Vagina (tissue), 2 donors: ENCODE data around the gene PALM2AKAP2. TPM values are rescaled to one million over a fixed set of nuclear protein-coding genes. Genes with fewer than 3 reads are reported as not detected.
"Not testable (repeated sequence)": the region's sequence is repeated elsewhere in the genome, so short reads cannot be mapped to it uniquely, and the experiment has no call there.

Source experiments
- DNase-seq, 2 donors: peaks; one replicate each; pipeline ENCODE4 v3.0.0-alpha.2; 2017; ENCODE audit errors: extremely low spot score in 2 of 2
- H3K27ac ChIP-seq: fragments of 200-600 bp; sonication (generic); one replicate; pipeline ENCODE4 v1.5.1; 2019
- H3K27me3 ChIP-seq: fragments of 200-600 bp; sonication (generic); one replicate; pipeline ENCODE4 v1.5.1; 2019
- H3K36me3 ChIP-seq, 2 donors: fragments of 200-600 bp; sonication (generic); one replicate each; pipeline ENCODE4 v1.5.1; 2017 to 2019
- H3K4me1 ChIP-seq: fragments of 200-600 bp; sonication (generic); one replicate; pipeline ENCODE4 v1.5.1; 2019
- H3K4me3 ChIP-seq, 2 donors: fragments of 200-600 bp; sonication (generic); 1 replicate in 1 of 2; 2 replicates in 1 of 2; pipeline ENCODE4 v1.5.1; 2016 to 2019
- H3K9me3 ChIP-seq: fragments of 200-600 bp; sonication (generic); one replicate; pipeline ENCODE4 v1.5.1; 2019
- CTCF ChIP-seq, 3 experiments: fragments of 450-650 bp in 2 of 3; fragments of 200-600 bp in 1 of 3; sonication (generic) in 1 of 3; IDR thresholded peaks; one replicate each; pipeline ENCODE4 v1.5.1; 2017 to 2019; ENCODE audit warnings: antibody characterized with exemption in 3 of 3, mild to moderate bottlenecking in 2 of 3, moderate library complexity in 2 of 3
- POLR2A ChIP-seq, 2 donors: fragments of 450-650 bp; IDR thresholded peaks; one replicate each; pipeline ENCODE4 v1.6.1; 2017; ENCODE audit warnings: antibody characterized with exemption in 2 of 2, mild to moderate bottlenecking in 2 of 2, moderate library complexity in 2 of 2
- POLR2AphosphoS5 ChIP-seq, 2 donors: sonication (generic); formaldehyde crosslinking; IDR thresholded peaks; one replicate each; pipeline ENCODE4 v1.9.0; 2017; ENCODE audit warnings: antibody characterized with exemption in 2 of 2, mild to moderate bottlenecking in 2 of 2, low read depth in 1 of 2; ENCODE audit not compliant: insufficient read depth in 1 of 2
- intact Hi-C: fragments of 100-400 bp; cut with DNase I; formaldehyde crosslinking; loops from one replicate; pipeline ENCODE4 v1.15.1; 2023
- total RNA-seq: library from RNA; depleted of rRNA; stranded (reverse); fragments of >200 nt; gene quantifications from one replicate; pipeline ENCODE4 v1.2.3, GENCODE V29; 2016

PALM2AKAP2 gene
- total RNA-seq, 1 donor from 2014 or later: 7.9 TPM

DNA sequence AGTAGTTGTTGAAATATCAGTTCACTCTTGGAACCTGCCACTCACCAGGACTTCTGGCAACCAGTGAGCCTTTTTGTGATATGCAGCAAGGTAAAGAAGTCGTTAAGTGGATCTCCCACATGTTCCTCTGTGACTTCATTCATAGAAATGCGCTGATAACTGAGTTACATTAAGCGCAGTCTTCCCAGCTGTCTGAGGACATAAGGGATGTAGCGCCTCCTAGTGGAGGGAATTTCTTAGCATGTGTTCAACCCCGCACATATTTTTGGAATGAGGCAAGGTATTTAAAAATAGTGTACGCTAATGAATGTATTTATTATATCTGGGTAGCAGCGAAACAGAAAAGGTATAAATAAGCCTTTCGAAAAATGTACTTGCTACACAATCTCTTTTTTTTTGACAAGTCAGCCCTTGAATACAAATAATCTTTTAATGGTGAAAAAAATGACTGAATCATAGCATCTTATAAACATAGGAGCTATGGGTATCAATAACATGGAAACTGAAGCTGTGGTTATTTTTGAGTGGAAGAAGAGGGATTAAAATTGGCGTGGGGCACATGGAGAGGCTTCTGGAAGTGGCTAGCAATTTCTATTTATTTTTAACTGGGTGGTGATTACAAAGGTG, 38.0 kb downstream of the PALM2AKAP2 start:
- DNase-seq: no peak
- no peak overlapping the region for H3K27ac ChIP-seq
- H3K9me3 ChIP-seq: no peaks in the 10 kb centered on the region
- H3K4me3 ChIP-seq: no peak overlapping the region
- TF ChIP-seq POLR2A (IDR thresholded peaks at IDR 0.05) (no peak), CTCF (IDR thresholded peaks at IDR 0.05) (peak; percentile 8 to 87 (median 70)), POLR2AphosphoS5 (IDR thresholded peaks at IDR 0.05; ENCODE audit: insufficient read depth in 1 of 2, low read depth in 1 of 2) (peak in 1 of 2 donors; percentile 83)
- intact Hi-C loops: loop anchor here (2.0 to 10.0 kb wide), 2 partner anchors 25 to 243 kb away; no protein-coding TSS in a partner anchor
- peaks cover 16% of the 10 kb centered on the region for H3K4me1 ChIP-seq
- H3K27me3 ChIP-seq: no peaks in the 10 kb centered on the region
- no peaks in the 10 kb centered on the region for H3K36me3 ChIP-seq

DNA sequence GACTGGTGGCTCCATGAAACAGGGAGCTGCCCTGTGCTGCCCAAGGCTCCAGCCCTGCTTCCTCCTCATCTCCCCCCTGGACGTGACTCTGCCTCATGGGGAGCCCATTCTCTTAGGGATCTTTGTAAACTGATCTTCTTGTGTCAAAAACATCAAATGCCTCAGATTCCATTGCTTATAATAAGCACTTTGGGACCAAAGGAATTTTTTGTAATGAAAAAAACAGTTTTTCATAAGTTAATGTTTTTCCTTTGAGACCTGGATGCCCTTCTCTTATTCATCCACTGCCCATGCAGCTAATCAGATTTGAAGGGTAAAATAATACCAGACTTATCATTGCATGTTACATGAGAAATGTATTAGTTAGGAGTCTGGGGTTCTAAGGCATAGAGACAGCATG, 41.7 kb downstream of the PALM2AKAP2 start:
- H3K27ac ChIP-seq: no peak overlapping the region
- TF ChIP-seq CTCF (IDR thresholded peaks at IDR 0.05) (no peak), POLR2A (IDR thresholded peaks at IDR 0.05) (no peak), POLR2AphosphoS5 (IDR thresholded peaks at IDR 0.05; ENCODE audit: insufficient read depth in 1 of 2, low read depth in 1 of 2) (no peak)
- intact Hi-C loops: no loop called here
- H3K4me3 ChIP-seq: no peak overlapping the region
- no peaks in the 10 kb centered on the region for H3K36me3 ChIP-seq
- H3K9me3 ChIP-seq: no peaks in the 10 kb centered on the region
- no peaks in the 10 kb centered on the region for H3K27me3 ChIP-seq
- H3K4me1 ChIP-seq: peaks cover 14% of the 10 kb centered on the region
- DNase-seq: no peak

GRCh38 chr9:109825383-109825782, 45.4 kb downstream of the PALM2AKAP2 start:
- H3K9me3 ChIP-seq, H3K36me3 ChIP-seq, intact Hi-C loops, H3K4me3 ChIP-seq, H3K27me3 ChIP-seq, H3K4me1 ChIP-seq, H3K27ac ChIP-seq, DNase-seq: not testable (repeated sequence)

- Histone ChIP-seq H3K4me1 (no peaks in the 10 kb centered on the region), H3K9me3 (no peaks in the 10 kb centered on the region), H3K27ac (no peak overlapping the region), H3K36me3 (no peaks in the 10 kb centered on the region), H3K4me3 (no peak overlapping the region), H3K27me3 (no peaks in the 10 kb centered on the region)
- TF ChIP-seq CTCF (IDR thresholded peaks at IDR 0.05) (no peak), POLR2AphosphoS5 (IDR thresholded peaks at IDR 0.05; ENCODE audit: insufficient read depth in 1 of 2, low read depth in 1 of 2) (no peak), POLR2A (IDR thresholded peaks at IDR 0.05) (no peak)
- intact Hi-C loops: no loop called here
- DNase-seq: no peak
Observed at GRCh38 chr9:109826559-109826958, 46.6 kb downstream of the PALM2AKAP2 start.

GRCh38 chr9:109828254-109828653, 48.3 kb downstream of the PALM2AKAP2 start:
- Histone ChIP-seq H3K4me1 (no peaks in the 10 kb centered on the region), H3K27ac (no peak overlapping the region), H3K9me3 (no peaks in the 10 kb centered on the region), H3K4me3 (no peak overlapping the region), H3K36me3 (no peaks in the 10 kb centered on the region), H3K27me3 (no peaks in the 10 kb centered on the region)
- intact Hi-C loops: no loop called here
- DNase-seq: no peak
- TF ChIP-seq POLR2AphosphoS5 (IDR thresholded peaks at IDR 0.05; ENCODE audit: insufficient read depth in 1 of 2, low read depth in 1 of 2) (no peak), POLR2A (IDR thresholded peaks at IDR 0.05) (no peak), CTCF (IDR thresholded peaks at IDR 0.05) (no peak)
